DMS153 treated with DMSO at 0.1 percent for 48 hours (cell line): ENCODE measurements around the gene C2orf76.

ENCODE experiments used
- DNase-seq: peaks from one replicate; lab custom pipeline; 2025; ENCODE audit not compliant: unreplicated experiment; lab: John Stamatoyannopoulos, UW

Gene C2orf76

DNA sequence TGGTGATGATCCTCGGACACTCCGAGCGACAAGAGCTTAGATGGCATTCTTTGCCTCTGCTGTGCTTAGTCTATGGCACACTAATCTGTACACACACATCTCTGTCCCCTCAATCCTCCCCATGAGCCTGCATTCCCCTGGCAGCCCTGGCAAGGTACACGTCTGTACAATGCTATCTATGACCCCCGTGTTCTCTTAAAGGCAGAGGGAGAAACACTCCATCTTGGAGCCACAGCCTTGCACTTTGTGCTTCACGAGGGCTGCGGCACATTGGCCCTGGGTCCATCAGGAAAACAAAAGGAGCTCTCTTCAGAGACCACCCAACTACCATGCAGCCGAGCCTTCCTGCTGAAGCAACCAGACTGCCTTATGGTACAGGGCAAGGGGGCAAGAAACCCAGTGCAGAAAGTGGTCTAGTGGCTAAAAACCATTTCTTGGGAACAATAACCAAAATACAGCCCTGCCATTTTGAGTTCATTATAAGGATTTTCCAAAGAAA, 100.5 kb downstream of the C2orf76 start:
- no peak for DNase-seq

- no peak for DNase-seq
These were observed 101.0 kb downstream of the C2orf76 start for GRCh38 chr2:119265693-119266066.

DNA sequence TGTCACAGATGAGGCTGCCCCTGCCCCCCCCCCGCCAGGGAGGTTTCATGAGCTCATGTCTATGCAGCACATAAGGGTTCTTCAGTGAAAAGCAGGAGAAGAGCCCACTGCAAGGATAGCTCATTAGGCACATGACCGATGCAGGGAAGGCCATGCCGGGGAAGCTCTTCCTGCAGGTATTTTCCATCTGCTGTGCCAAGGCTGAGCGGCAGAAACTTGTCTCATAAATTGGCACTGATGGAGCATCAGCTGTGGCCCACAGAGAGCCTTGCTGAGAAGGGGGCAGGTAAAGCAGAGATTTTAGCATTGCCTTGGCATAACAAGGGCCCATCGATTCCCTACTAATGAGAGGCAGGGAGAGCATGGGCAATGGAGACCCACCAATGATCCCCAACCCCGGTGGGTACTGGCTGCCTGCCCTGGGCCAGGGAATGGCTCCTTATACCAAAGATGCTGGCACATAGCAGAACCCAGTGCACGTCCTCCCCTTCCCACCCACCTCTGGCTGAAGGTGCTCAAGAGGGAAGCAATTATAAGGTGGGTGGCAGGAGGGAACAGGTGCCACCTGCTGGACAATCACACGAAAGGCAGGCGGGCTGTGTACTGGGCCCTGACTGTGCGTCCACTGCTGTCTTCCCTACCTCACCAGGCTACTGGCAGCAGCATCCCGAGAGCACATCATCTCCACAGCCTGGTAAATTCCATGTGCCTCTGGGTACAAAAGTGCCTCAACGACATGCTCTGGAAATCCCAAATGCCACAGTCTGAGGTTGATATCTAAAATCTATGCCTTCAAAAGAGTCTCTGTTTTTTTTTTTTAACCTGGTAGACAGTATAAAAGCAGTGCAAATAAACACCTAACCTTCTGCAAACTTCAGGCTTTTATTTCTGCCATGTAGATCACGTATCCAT, 101.6 kb downstream of the C2orf76 start:
- DNase-seq = peak; percentile 68

GRCh38 chr2:119263656-119264055, 103.0 kb downstream of the C2orf76 start:
- DNase-seq = no peak

GRCh38 chr2:119263025-119263424, 103.6 kb downstream of the C2orf76 start:
- DNase-seq = no peak

DNA sequence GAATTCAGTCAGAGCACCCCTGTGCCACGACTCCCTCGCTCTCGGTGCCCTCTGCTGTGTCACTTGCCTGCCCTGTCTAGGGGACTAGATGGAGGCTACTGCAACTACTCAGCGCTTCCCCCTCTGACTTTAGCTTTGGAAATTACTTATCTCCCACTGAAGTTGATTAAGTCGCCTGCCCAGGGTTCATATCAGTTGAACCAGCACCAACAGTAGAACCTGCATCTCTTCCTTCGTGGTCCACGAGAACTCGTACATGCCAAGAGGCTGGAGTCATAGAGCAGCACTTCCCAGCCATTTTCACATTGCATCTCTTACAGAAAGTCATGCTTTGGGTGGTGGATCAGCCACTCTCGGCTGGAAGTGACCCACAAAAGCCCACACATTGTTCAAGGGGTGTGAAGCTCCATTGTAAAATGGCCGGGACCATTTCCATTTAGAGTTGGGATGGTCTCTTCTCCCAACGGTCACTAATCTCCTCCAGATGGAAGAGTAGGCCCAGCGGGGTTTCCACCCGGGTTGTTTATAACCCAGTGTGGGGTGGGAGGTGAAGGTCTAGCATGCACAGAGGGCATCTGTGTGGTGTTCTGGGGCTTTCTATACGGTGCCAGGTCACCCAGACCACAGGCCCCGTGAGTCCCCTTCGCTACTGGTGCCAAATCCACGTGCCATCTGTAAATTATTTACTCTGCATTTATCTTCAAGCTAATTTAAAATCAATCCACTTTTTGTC, 105.0 kb downstream of the C2orf76 start:
- no peak for DNase-seq

DNA sequence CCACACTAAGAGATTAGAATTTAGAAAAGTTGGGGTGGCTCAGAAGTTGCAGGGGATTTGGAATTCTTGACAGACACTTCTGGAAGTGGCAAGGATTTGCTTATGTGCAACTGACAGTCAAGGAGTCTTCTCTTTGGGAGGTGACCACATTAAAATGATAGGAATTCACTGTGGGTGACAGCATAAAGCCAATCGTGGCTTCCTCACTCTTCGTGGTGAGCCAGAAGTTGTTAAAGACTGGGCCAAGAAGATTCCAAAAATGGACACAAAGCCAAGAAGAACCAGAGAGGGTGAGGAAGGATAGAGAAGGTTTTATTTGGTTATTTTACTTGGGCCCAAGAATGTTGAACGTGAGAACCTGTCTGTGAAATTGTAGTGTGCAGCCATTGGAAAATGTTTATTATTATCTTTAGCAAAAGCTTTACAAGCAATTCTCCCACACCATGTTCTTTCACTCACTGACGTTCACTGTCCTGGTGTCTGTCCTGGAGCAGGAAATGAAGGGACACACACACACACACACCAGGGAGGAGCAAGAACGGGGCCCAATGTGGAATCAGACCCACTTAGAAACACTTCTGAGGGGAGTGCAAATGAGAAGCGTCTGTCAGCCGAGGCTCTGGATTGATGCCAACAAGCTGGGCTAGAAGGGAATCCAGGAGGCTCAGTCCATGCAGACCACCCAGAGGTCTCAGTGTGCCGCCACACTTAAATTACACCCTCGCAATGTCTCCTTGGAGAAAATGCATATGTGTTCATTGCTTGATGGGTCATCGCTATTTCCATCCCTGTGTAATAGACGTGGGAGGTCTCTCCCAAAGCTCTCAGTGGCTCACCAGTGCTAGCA, 105.8 kb downstream of the C2orf76 start:
- no peak for DNase-seq

DNA sequence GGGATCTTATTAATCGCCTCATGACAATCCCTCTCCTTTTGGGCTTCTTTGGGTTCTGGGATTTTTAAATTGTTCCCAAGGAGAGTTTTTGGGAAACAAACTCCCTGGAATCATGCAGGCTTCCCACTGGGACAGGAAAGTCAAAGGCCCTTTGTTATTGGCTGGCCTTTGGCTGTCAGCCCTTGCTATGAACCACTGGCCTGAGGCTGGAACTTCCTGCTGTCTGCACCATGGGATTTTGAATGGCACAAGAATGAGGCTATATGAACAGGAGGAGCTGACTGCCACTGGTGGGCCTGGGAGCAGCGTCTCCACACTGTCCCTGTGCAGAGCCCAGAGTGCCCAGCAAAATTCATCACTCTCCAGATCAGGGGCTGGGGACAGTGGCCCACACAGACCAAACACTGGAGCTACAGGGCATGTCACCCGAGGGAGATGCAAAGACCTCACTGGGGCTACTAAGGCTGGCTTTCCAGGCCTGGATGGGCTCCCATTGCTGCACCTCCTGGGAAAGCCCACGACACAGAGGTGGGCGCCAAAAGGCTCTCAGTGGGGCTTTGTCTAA, 107.3 kb downstream of the C2orf76 start:
- no peak for DNase-seq

- no peak for DNase-seq
These were observed 109.4 kb downstream of the C2orf76 start for GRCh38 chr2:119257198-119257597.

DNA sequence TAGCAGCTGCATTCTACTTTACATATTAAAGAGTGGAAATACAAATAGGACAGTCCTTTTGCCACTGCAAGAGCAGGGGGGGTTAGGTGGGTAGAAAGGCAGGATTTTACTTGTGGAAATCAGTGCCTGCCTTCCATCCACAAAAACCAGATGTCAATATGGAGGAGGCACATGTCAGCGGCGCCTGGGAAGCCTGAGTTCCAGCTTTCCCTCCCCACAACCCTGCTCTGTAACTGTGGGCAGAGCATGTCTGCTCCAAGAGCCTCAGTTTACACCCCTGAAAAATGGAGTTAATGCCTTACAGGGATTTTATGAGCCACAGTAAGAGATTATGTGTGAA, 110.1 kb downstream of the C2orf76 start:
- no peak for DNase-seq

DNA sequence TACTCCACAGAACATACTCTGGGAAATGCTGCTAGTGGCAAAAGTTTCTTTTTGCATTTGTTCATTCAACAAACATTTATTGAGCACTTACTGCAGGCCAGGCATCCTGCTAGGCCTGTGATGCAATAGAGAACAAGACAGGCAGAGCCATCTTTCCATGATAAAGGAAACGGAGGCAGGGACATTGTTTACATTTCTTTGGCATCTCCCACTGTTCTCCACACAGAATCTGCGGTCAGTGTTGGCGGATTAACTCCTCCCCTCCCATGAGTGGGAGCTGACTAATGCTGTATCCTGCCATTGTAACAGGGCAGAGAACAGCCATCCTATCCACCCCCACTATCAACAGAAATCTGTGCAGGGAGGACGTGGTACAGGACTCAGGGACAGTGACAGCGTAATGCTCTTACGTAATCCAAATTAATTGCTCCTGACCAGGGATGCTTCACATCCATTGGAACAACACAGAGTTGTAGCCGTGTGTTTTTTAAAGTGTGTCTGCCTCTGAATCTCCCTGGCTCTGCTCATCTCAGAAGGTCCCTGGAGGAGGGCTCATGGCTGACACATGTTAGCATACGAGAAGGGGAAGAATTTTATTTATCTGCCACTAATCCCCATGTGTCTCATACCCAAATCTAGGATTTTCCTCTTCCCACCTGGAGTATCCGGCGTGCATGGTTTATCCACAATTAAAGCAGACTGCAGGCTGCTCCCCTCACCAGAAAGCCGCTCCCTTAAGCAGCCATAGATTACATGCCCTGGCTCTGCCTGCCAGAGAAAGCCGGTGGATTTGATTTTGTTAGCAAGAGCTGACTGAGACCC, 110.7 kb downstream of the C2orf76 start:
- DNase-seq = peak; percentile 55

GRCh38 chr2:119254601-119255080, 112.0 kb downstream of the C2orf76 start:
- DNase-seq = no peak

GRCh38 chr2:119253760-119254600, 112.7 kb downstream of the C2orf76 start:
- no peak for DNase-seq

DNA sequence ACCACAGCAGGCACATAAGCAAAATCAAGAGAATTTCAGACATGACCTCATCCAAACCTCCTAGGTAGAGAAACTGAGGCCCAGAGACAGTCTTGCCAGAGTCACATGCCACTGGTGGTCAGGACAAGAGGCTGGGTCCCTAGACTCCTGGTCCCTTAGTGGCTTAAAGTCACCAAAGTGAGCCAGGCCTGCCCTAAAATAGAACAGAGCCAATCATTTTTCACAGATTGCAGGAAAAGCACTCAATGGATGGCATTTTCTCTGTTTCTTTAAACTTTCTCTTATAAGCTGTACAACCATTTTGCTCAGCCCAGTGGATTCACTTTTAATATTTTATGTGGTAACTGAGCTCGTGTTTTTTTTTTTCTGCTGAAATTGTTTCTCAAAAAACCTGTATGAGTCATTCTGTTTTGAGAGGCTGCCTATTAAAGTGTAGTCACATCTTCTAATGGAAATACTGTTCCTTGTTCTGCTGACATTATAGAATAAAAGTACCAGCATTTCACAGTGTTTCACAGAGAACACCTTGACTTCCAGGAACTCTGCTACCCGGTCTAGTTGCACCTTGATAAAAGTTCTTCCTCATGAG, 113.4 kb downstream of the C2orf76 start:
- DNase-seq = no peak
